ENCODE data around the gene PHF2. TPM values are rescaled to one million over a fixed set of nuclear protein-coding genes. Genes with fewer than 3 reads are reported as not detected.
"Not testable (repeated sequence)": the region's sequence is repeated elsewhere in the genome, so short reads cannot be mapped to it uniquely, and the experiment has no call there.

The PHF2 gene
- total RNA-seq, 1 experiment from 2014 or later = 4.4 TPM

DNA sequence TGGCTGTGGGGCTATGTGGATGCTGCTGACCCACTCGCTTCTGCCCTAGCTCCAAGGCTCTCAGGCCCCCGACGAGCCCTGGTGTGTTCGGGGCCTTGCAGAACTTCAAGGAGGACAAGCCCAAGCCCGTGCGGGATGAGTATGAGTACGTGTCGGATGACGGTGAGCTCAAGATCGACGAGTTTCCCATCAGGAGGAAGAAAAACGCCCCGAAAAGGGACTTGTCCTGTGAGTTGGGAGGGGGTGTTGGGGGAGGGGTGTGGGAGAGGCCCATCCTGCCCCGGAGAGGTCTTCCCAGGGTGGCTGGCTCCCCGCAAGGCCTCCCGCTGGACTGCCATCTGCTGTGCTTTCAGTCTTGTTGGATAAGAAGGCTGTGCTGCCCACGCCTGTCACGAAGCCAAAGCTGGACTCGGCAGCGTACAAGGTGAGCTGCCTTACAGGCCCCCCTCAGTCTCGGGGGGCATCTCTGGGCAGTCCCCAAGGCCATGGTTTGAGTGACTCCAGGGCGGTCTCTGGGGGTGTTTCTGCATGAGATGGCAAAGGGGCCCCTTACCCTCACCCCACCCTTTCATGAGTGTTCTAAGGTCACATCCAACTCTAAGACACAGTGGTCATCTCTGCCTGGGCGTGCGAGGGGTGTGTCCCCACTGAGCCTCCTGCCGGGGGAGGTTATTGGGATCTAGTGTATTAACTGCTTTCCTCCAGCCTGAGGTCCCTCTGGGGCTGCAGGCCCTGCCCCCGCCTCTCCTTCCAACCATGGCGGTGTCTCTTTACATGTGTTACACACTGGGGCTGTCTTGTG is 89.5 kb downstream of the PHF2 start:
- no peak for DNase-seq (ENCODE audit: low read depth)

- not testable (repeated sequence) for DNase-seq (ENCODE audit: low read depth)
These were observed 90.0 kb downstream of the PHF2 start for GRCh38 chr9:93666439-93666784.

- no peak for DNase-seq (ENCODE audit: low read depth)
These were observed 90.6 kb downstream of the PHF2 start for GRCh38 chr9:93667006-93667405.

DNA sequence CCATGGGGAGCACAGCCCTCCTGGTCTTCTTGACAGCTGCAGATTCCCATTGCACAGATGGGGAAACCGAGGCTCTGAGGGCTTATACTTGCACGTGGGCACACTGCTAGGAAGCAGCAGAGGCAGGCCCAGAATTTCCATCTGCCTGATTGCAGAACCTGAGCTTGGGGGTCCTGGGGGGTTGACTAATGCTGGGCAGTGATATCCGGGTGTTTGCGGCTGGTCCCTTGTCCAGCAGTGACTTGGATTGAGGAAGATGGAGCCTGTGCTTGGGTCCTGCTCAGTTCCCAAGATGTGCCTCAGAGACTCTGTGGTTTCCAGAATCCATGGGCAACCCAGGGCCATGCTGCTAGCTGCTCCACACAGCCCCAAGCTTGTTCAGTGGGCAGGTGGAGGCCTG is 91.2 kb downstream of the PHF2 start:
- no peak for DNase-seq (ENCODE audit: low read depth)

- no peak for DNase-seq (ENCODE audit: low read depth)
These were observed 92.0 kb downstream of the PHF2 start for GRCh38 chr9:93668261-93668871.

GRCh38 chr9:93669116-93669957 is 93.0 kb downstream of the PHF2 start:
- no peak for DNase-seq (ENCODE audit: low read depth)

DNA sequence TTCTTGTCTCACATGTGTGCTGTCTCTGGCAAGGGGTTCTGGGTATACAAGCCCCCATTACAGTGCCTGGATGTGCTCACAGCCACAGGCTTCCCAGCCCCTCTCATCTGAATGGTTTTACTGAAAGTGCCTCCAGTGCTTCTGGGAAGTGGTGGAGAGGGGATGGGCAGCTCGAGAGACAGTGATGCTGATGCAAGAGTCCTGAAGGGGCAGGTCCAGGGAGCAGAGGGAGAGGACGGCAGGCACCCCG is 93.5 kb downstream of the PHF2 start:
- DNase-seq (ENCODE audit: low read depth) = peak; percentile 13

- peak; percentile 67 for DNase-seq (ENCODE audit: low read depth)
These were observed 94.0 kb downstream of the PHF2 start for GRCh38 chr9:93670208-93671019.

DNA sequence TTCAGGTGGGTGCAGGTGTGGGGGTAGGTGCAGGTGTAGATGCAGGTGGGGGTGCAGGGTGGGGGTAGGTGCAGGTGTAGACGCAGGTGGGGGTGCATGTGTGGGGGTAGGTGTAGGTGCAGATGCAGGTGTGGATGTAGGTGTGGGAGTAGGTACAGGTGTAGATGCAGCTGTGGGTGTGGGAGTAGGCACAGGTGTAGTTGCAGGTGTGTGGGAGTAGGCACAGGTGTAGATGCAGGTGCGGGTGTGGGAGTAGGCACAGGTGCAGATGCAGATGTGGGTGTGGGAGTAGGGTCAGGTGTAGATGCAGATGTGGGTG is 94.6 kb downstream of the PHF2 start:
- DNase-seq (ENCODE audit: low read depth) = no peak

- not testable (repeated sequence) for DNase-seq (ENCODE audit: low read depth)
These were observed 96.1 kb downstream of the PHF2 start for GRCh38 chr9:93672330-93673020.

GRCh38 chr9:93673021-93673838 is 96.8 kb downstream of the PHF2 start:
- DNase-seq (ENCODE audit: low read depth) = peak; percentile 52

DNA sequence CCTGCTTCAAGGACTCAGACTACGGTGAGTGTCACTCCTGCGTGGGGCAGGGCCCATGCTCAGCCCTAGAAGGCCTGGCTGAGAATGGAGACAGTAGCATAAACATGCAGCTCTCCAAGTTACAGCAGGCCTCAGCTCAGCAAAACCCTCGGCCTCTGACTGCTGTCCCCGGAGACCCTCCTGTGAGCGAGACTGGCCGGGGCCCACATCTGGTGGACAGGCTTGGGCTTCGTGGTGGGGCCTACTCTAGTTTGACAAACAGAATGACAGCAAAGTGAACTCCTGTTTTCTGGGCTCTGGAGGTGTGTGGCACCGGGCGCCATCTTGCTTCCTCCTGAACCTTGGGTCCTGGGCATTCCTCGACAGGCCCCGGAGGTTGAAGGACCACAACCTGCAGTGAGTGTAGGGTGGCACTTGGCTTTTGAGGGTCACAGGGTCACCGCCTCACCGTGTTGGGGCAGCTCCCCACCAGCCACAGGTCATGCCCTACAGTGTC is 97.5 kb downstream of the PHF2 start:
- no peak for DNase-seq (ENCODE audit: low read depth)

- no peak for DNase-seq (ENCODE audit: low read depth)
These were observed 98.4 kb downstream of the PHF2 start for GRCh38 chr9:93674580-93675335.

DNA sequence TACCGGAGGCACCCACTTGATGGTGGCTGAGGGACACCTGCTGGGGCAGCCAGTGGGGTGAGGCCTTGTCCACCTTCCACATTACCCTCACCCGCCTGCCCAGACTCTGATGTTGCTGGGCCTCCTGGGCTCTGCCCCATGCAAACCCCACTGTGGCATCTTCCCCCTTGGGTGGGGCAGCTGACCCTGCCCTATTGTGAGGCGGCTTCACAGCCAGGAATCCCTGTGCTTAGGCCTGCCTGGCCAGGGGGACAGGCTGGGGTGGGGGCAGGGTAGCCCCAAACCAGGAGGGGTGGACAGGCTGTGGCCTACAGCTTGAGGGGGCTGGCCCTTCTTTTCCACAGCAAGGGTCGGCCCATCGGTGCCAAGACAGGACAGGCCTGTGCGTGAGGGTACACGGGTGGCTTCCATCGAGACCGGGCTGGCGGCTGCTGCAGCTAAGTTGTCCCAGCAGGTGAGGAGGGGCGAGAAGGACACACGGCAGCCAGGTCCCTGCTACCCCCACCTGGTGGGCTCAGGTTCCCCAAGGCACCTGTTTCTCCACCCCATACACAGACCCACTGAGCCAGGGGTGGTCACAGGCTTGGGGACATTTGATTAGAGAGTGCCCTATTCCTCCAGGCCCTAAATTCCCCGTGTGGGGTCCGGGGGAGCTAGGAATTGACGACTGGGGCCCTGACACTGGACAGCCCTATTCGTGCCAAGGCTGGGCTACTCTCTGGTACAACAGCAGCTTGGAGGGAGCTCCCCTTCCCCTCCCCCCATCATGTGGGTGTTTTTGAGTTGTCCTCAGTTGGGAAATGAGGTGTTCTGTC is 99.2 kb downstream of the PHF2 start:
- DNase-seq (ENCODE audit: low read depth) = no peak

DNA sequence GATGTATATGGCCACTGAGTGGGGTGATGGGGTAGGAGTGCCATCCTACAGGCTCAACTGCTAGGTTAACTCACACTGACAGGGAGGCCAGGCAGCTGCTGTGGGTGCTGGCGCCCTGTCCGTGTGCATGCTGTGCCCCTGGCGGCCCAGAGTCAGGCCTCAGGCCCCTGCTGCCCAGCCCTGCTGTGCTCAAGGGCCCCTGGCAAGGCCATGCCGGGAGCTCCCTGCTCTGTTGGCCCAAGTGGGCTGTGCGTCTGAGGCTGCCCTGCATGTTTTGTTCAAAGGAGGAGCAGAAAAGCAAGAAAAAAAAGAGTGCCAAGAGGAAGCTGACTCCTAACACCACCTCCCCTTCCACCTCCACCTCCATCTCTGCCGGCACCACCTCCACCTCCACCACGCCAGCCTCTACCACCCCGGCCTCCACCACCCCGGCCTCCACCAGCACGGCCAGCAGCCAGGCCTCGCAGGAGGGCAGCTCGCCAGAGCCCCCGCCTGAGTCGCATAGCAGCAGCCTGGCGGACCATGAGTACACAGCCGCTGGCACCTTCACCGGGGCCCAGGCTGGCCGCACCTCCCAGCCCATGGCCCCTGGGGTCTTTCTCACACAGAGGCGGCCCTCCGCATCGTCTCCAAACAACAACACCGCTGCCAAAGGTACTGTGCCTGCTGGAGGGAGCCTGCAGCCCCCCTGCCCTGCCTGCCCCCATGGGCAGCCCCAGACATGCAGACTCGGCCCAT is 100.1 kb downstream of the PHF2 start:
- no peak for DNase-seq (ENCODE audit: low read depth)

DNA sequence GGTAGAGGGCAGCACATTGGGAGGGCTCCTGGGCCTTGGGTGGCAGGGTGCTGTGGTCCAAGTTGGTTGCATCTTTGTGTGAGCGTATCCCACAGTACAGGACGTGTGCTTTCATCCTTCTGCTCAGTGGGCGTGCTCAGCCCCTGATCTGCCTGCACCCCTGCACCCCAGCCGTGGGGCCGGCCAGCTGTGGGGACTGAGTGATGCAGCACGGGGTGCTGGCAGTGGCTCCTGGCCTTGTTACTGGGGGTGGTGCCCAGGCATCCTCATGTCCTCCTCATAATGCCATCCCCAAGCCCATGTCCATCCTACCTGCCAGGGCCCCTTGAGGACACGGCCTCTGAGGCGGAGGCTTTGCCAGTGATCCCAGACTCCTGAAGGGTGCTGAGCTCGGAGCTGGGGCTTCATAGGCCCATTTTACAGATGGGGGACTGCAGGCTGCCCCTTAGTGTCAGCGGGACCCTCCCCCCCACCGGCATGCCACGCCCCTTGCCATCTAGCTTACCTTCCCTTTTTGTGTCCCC is 100.7 kb downstream of the PHF2 start:
- DNase-seq (ENCODE audit: low read depth) = no peak

DNA sequence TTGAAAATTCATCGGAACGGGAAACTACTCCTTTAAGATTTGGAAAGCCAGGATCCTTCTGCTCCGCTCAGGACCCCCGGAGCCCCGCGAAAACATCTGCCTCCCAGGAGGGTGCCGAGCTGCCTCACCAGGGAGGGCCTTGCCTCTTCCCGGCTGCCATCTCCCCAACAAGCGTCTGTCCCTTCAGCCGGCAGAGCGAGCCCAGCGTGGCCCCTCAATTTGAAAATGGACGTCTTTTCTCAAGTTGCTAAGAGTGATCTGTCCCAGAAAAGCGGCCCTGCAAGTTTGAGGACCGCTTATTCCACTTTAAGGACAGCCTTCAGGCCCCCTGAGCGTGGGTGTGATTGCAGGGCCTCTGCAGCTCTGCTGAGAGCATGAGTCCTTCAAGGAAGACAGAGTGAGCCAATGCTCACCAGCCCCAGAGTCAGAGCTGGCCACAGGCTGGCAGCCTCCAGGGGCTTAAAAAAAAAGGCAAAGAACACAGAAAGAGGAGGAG is 101.3 kb downstream of the PHF2 start:
- no peak for DNase-seq (ENCODE audit: low read depth)
